ENCODE results near the gene ITGB5. TPM values are rescaled to one million over a fixed set of nuclear protein-coding genes. Genes with fewer than 3 reads are reported as not detected.

Gene ITGB5
- total RNA-seq, 1 experiment from 2014 or later: 77.8 TPM

DNA sequence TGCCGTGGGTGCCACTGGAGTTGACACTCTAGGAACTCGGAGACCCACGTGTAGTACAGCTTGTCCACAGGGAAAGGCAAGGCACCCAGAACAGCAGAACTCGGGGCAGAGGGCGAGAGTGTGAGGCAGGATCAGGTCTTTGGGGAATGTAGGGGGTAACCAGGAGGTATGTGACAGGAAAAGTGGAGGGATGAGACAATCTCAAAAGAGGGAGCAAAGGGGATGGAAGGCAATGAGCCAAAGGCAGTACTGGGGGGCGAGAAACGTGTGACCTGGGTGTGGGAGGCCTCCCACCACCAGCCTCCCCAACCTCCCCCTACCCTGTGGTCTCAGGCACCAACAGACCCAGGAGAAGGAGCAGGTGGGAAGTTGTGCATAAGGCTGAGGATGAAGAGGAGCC is 108.0 kb downstream of the ITGB5 start:
- no peaks in the 10 kb centered on the region for H3K79me2 ChIP-seq (ENCODE audit: insufficient read depth, low read length)
- no TSS peak for BruUV-seq (replicated peaks)

More for the DNA sequence above, 108.0 kb downstream of the ITGB5 start:
- TF ChIP-seq, protein P1, sequence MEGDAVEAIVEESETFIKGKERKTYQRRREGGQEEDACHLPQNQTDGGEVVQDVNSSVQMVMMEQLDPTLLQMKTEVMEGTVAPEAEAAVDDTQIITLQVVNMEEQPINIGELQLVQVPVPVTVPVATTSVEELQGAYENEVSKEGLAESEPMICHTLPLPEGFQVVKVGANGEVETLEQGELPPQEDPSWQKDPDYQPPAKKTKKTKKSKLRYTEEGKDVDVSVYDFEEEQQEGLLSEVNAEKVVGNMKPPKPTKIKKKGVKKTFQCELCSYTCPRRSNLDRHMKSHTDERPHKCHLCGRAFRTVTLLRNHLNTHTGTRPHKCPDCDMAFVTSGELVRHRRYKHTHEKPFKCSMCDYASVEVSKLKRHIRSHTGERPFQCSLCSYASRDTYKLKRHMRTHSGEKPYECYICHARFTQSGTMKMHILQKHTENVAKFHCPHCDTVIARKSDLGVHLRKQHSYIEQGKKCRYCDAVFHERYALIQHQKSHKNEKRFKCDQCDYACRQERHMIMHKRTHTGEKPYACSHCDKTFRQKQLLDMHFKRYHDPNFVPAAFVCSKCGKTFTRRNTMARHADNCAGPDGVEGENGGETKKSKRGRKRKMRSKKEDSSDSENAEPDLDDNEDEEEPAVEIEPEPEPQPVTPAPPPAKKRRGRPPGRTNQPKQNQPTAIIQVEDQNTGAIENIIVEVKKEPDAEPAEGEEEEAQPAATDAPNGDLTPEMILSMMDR (IDR thresholded peaks at IDR 0.05 in 2 of 3, conservative IDR thresholded peaks at IDR 0.05 in 1 of 3; ENCODE audit: borderline replicate concordance in 1 of 3, insufficient read depth in 1 of 3, low read depth in 2 of 3, low read length in 2 of 3): no peak
- TF ChIP-seq SIN3A (IDR thresholded peaks at IDR 0.05; ENCODE audit: low read depth) (no peak), RAD21 (IDR thresholded peaks at IDR 0.05; ENCODE audit: low read depth) (no peak), EGR1 (IDR thresholded peaks at IDR 0.05; ENCODE audit: low read depth) (no peak), SRF (IDR thresholded peaks at IDR 0.05; ENCODE audit: low read depth) (no peak), CEBPB (IDR thresholded peaks at IDR 0.05; ENCODE audit: low read depth) (no peak), YY1 (IDR thresholded peaks at IDR 0.05; ENCODE audit: extremely low read depth, insufficient replicate concordance, low read depth, low read length) (no peak), ZFX (IDR thresholded peaks at IDR 0.05) (no peak), FOSL1 (IDR thresholded peaks at IDR 0.05; ENCODE audit: low read depth) (no peak), POLR2A (IDR thresholded peaks at IDR 0.05; ENCODE audit: borderline replicate concordance, extremely low read depth, insufficient read depth, insufficient read length) (no peak), POLR2AphosphoS5 (IDR thresholded peaks at IDR 0.05; ENCODE audit: low read depth, low read length) (no peak), SP1 (IDR thresholded peaks at IDR 0.05; ENCODE audit: low read depth) (no peak), TCF7L2 (IDR thresholded peaks at IDR 0.05; ENCODE audit: borderline replicate concordance, extremely low read depth, insufficient read depth, insufficient read length) (no peak), CBX3 (IDR thresholded peaks at IDR 0.05; ENCODE audit: low read depth) (no peak), EZH2 (IDR thresholded peaks at IDR 0.05) (no peak), JUND (IDR thresholded peaks at IDR 0.05) (no peak)
- TF ChIP-seq, protein P2, sequence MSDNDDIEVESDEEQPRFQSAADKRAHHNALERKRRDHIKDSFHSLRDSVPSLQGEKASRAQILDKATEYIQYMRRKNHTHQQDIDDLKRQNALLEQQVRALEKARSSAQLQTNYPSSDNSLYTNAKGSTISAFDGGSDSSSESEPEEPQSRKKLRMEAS (IDR thresholded peaks at IDR 0.05): no peak
- TF ChIP-seq, protein P3, sequence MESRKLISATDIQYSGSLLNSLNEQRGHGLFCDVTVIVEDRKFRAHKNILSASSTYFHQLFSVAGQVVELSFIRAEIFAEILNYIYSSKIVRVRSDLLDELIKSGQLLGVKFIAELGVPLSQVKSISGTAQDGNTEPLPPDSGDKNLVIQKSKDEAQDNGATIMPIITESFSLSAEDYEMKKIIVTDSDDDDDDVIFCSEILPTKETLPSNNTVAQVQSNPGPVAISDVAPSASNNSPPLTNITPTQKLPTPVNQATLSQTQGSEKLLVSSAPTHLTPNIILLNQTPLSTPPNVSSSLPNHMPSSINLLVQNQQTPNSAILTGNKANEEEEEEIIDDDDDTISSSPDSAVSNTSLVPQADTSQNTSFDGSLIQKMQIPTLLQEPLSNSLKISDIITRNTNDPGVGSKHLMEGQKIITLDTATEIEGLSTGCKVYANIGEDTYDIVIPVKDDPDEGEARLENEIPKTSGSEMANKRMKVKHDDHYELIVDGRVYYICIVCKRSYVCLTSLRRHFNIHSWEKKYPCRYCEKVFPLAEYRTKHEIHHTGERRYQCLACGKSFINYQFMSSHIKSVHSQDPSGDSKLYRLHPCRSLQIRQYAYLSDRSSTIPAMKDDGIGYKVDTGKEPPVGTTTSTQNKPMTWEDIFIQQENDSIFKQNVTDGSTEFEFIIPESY (IDR thresholded peaks at IDR 0.05; ENCODE audit: extremely low read depth, insufficient replicate concordance, low read length): no peak
- TF ChIP-seq, protein P4, sequence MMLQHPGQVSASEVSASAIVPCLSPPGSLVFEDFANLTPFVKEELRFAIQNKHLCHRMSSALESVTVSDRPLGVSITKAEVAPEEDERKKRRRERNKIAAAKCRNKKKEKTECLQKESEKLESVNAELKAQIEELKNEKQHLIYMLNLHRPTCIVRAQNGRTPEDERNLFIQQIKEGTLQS (IDR thresholded peaks at IDR 0.05): no peak
- TF ChIP-seq, protein P5, sequence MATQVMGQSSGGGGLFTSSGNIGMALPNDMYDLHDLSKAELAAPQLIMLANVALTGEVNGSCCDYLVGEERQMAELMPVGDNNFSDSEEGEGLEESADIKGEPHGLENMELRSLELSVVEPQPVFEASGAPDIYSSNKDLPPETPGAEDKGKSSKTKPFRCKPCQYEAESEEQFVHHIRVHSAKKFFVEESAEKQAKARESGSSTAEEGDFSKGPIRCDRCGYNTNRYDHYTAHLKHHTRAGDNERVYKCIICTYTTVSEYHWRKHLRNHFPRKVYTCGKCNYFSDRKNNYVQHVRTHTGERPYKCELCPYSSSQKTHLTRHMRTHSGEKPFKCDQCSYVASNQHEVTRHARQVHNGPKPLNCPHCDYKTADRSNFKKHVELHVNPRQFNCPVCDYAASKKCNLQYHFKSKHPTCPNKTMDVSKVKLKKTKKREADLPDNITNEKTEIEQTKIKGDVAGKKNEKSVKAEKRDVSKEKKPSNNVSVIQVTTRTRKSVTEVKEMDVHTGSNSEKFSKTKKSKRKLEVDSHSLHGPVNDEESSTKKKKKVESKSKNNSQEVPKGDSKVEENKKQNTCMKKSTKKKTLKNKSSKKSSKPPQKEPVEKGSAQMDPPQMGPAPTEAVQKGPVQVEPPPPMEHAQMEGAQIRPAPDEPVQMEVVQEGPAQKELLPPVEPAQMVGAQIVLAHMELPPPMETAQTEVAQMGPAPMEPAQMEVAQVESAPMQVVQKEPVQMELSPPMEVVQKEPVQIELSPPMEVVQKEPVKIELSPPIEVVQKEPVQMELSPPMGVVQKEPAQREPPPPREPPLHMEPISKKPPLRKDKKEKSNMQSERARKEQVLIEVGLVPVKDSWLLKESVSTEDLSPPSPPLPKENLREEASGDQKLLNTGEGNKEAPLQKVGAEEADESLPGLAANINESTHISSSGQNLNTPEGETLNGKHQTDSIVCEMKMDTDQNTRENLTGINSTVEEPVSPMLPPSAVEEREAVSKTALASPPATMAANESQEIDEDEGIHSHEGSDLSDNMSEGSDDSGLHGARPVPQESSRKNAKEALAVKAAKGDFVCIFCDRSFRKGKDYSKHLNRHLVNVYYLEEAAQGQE (IDR thresholded peaks at IDR 0.05; ENCODE audit: low read depth): no peak
- Histone ChIP-seq H4K20me1 (ENCODE audit: insufficient read depth) (no peaks in the 10 kb centered on the region), H3K4me2 (ENCODE audit: low read length) (no peak overlapping the region), H3K4me3 (replicated peaks in 1 of 2; ENCODE audit: low read depth in 1 of 2, low read length in 2 of 2) (no peak overlapping the region), H3K27ac (ENCODE audit: low read depth, low read length) (no peak overlapping the region), H2AFZ (ENCODE audit: low read depth, low read length, poor library complexity, severe bottlenecking) (no peak overlapping the region), H3K9ac (ENCODE audit: low read length) (no peak overlapping the region), H3K9me3 (ENCODE audit: control insufficient read depth in 1 of 2, insufficient read depth in 1 of 2, low read depth in 1 of 2, low read length in 2 of 2) (no peaks in the 10 kb centered on the region), H3K4me1 (ENCODE audit: control insufficient read depth in 1 of 2, insufficient read depth in 2 of 2, low read length in 2 of 2) (peaks cover 9 to 12% of the 10 kb centered on the region in 2 experiments), H3K36me3 (ENCODE audit: control insufficient read depth in 1 of 2, insufficient read depth in 2 of 2, low read length in 2 of 2) (no peaks in the 10 kb centered on the region), H3K27me3 (ENCODE audit: insufficient read depth, low read length) (no peaks in the 10 kb centered on the region), H3K9me2 (ENCODE audit: insufficient read depth) (no peaks in the 10 kb centered on the region)
- ChIA-PET RAD21 (ENCODE audit: low non-redundant PET in 1 of 2, low total read pairs in 2 of 2, uncharacterized antibody in 2 of 2, unreplicated experiment in 2 of 2) (no interaction called here), CTCF (interaction anchor here (1.0 kb wide), 1 partner anchor 18 kb away, joined by 3 read pairs; no protein-coding TSS in a partner anchor), POLR2A (no interaction called here)
- no peak for DNase-seq (ENCODE audit: low read depth, low spot score)
- ATAC-seq: no peak
- intact Hi-C loops (cut with micrococcal nuclease): no loop called here
